Chondrocyte (in vitro differentiated cells): Measurements from ENCODE around the gene XIRP2. TPM values are rescaled to one million over a fixed set of nuclear protein-coding genes. Genes with fewer than 3 reads are reported as not detected.

ENCODE experiments used
- DNase-seq: peaks from one replicate; pipeline ENCODE4 v3.0.0; 2021; ENCODE audit warnings: mixed read lengths, low spot score
- H3K27ac Mint-ChIP-seq: one replicate; pipeline ENCODE4 v1.8.0; 2021; ENCODE audit warnings: mild to moderate bottlenecking, moderate library complexity, mixed read lengths; ENCODE audit not compliant: unreplicated experiment
- H3K27me3 Mint-ChIP-seq: 2 replicates; pipeline ENCODE4 v1.8.0; 2021; ENCODE audit warnings: low read depth, mixed read lengths
- H3K36me3 Mint-ChIP-seq: 2 replicates; pipeline ENCODE4 v1.8.0; 2021; ENCODE audit warnings: low read depth, mixed read lengths
- H3K4me1 Mint-ChIP-seq: 2 replicates; pipeline ENCODE4 v1.8.0; 2021; ENCODE audit warnings: low read depth, mild to moderate bottlenecking, mixed read lengths
- H3K4me3 Mint-ChIP-seq: one replicate; pipeline ENCODE4 v1.8.0; 2021; ENCODE audit warnings: mild to moderate bottlenecking, moderate library complexity, mixed read lengths; ENCODE audit not compliant: unreplicated experiment
- H3K9me3 Mint-ChIP-seq: 2 replicates; pipeline ENCODE4 v1.8.0; 2021; ENCODE audit warnings: low read depth, mixed read lengths
- CTCF ChIP-seq: fragments of 200-600 bp; sonication (generic); IDR thresholded peaks from 2 replicates; pipeline ENCODE4 v1.5.0; 2021; ENCODE audit warnings: antibody characterized with exemption, mild to moderate bottlenecking, moderate library complexity
- long read RNA-seq: library from polyadenylated mRNA; stranded (forward); transcript quantifications from one replicate; pipeline ENCODE4 v2.0.0, GENCODE V29; 2021
- total RNA-seq: library from RNA; stranded (reverse); gene quantifications from 3 replicates; pipeline ENCODE4 v1.2.1, GENCODE V29; 2021

Gene XIRP2
- total RNA-seq, result 0.24 TPM in 1 of 3 replicates, not detected in the others
- long read RNA-seq, result 0 reads

DNA sequence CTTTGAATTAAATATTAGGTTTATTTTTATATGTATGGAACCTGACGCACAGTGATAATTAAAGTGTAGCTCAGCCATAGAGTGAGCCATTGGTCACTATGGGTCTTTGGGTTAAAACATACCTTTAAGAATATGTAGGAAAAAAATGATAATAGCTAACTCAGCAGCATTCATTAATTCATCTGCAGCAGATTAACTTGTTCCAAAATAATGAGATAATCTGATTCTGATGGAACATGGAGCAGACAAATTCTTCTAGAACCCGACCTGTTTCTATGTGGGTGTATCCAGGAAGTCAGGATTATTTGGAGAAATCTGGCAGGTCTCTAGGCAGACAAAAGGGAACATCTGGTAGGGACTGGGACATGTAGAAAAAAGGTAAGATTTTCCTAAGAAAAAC lies at the start of gene XIRP2:
Gene XIRP2, plus strand, starts transcription at position 301 of the 400 bp plus-strand sequence. CDS start 15,003 bp downstream, outside the sequence.
- Mint-ChIP-seq H3K27ac (no peak within 1 kb of the TSS), H3K27me3 (peaks cover 2% of the 10 kb centered on the region), H3K4me1 (no peaks in the 10 kb centered on the region), H3K9me3 (peaks cover 2% of the 10 kb centered on the region), H3K4me3 (no peak within 1 kb of the TSS), H3K36me3 (no peaks in the 10 kb centered on the region)
- TF ChIP-seq CTCF, result no peak
- DNase-seq, result no peak

- no peak for TF ChIP-seq CTCF
- H3K9me3 Mint-ChIP-seq, result no peaks in the 10 kb centered on the region
- H3K4me3 Mint-ChIP-seq, result no peak overlapping the region
- DNase-seq, result no peak
- peaks cover 2% of the 10 kb centered on the region for H3K27me3 Mint-ChIP-seq
- no peaks in the 10 kb centered on the region for H3K4me1 Mint-ChIP-seq
- H3K36me3 Mint-ChIP-seq, result no peaks in the 10 kb centered on the region
- H3K27ac Mint-ChIP-seq, result no peak overlapping the region
Observed at GRCh38 chr2:166841152-166841551, 47.1 kb upstream of the XIRP2 start.

- Mint-ChIP-seq H3K27me3 (peaks cover 3% of the 10 kb centered on the region), H3K9me3 (no peaks in the 10 kb centered on the region), H3K27ac (no peak overlapping the region), H3K4me3 (no peak overlapping the region), H3K36me3 (no peaks in the 10 kb centered on the region), H3K4me1 (no peaks in the 10 kb centered on the region)
- no peak for DNase-seq
- no peak for TF ChIP-seq CTCF
Observed at GRCh38 chr2:166841679-166842078, 46.6 kb upstream of the XIRP2 start.

GRCh38 chr2:166844111-166844510 lies 44.2 kb upstream of the XIRP2 start:
- Mint-ChIP-seq H3K4me1 (no peaks in the 10 kb centered on the region), H3K27ac (no peak overlapping the region), H3K36me3 (peaks cover 6% of the 10 kb centered on the region), H3K4me3 (no peak overlapping the region), H3K27me3 (peaks cover 1% of the 10 kb centered on the region), H3K9me3 (peaks cover 18% of the 10 kb centered on the region)
- DNase-seq, result no peak
- no peak for TF ChIP-seq CTCF

DNA sequence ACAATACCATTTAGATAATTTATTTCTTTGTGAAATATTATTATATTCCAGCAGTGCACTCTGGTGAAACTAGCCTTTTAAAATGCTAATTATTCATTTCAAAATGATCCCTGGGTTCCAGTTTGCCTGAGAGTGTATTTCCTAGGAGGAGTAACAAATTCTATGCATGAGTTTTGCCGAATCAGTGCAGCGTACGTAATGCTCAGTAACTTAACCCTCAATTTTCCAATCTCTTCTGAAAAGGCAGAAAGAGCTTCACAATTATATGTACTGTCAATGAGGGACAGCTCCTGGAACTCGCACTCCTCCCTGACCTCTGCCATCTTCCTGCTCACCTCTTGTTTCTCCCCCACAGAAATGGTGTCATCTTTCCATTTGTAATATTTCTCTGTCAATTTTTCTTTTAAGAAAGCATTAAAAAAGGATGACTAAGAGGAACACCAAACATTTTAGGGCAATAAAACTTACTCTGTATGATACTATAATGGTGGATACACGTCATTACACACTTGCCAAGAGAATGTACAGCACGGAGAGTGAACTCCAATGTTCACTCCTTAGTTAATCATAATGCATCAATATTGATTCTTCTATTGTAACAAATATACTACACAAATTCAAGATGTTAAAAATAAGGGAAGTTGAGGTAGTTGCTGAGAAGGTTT lies 25.7 kb upstream of the XIRP2 start:
- H3K36me3 Mint-ChIP-seq, result no peaks in the 10 kb centered on the region
- no peak overlapping the region for H3K27ac Mint-ChIP-seq
- H3K4me1 Mint-ChIP-seq, result no peaks in the 10 kb centered on the region
- no peak for TF ChIP-seq CTCF
- H3K27me3 Mint-ChIP-seq, result no peaks in the 10 kb centered on the region
- H3K9me3 Mint-ChIP-seq, result no peaks in the 10 kb centered on the region
- DNase-seq, result no peak
- H3K4me3 Mint-ChIP-seq, result no peak overlapping the region
